HL-60 (cell line): ENCODE results near the gene TUBB8.
"Not testable (repeated sequence)": the region's sequence is repeated elsewhere in the genome, so short reads cannot be mapped to it uniquely, and the experiment has no call there.

Experiments used
- DNase-seq, 2 experiments: peaks; one replicate each; pipeline ENCODE4 v3.0.0-alpha.2; 2010 to 2020; ENCODE audit warnings: low read depth in 1 of 2, low spot score in 1 of 2
- H3K27ac ChIP-seq: fragments of 250-450 bp; sonication (Bioruptor Pico); replicated peaks from 2 replicates; pipeline ENCODE4 v1.5.1; 2020; ENCODE audit warnings: mild to moderate bottlenecking, moderate library complexity
- H3K27me3 ChIP-seq: fragments of 250-450 bp; sonication (Bioruptor Pico); 2 replicates; pipeline ENCODE4 v1.5.1; 2021; ENCODE audit warnings: mild to moderate bottlenecking, moderate library complexity; ENCODE audit not compliant: insufficient read depth, poor library complexity, severe bottlenecking
- H3K4me3 ChIP-seq: replicated peaks from 2 replicates; pipeline ENCODE4 v1.5.1; 2011; ENCODE audit warnings: mild to moderate bottlenecking, control low read depth, low read length; ENCODE audit not compliant: insufficient read depth
- CTCF ChIP-seq: IDR thresholded peaks from one replicate; pipeline ENCODE4 v1.5.1; 2011; ENCODE audit warnings: low read length, control low read depth, inconsistent platforms; ENCODE audit not compliant: insufficient read depth
- GABPA ChIP-seq: IDR thresholded peaks from 2 replicates; pipeline ENCODE4 v1.6.1; 2012; ENCODE audit warnings: low read depth
- POLR2AphosphoS5 ChIP-seq: IDR thresholded peaks from 2 replicates; pipeline ENCODE4 v1.6.1; 2012; ENCODE audit warnings: low read depth
- REST ChIP-seq: IDR thresholded peaks from 2 replicates; pipeline ENCODE4 v1.6.1; 2012; ENCODE audit warnings: low read depth; ENCODE audit not compliant: insufficient replicate concordance
- SPI1 ChIP-seq: IDR thresholded peaks from 2 replicates; pipeline ENCODE4 v1.6.1; 2012; ENCODE audit warnings: low read depth, mild to moderate bottlenecking, borderline replicate concordance

The TUBB8 gene

GRCh38 chr10:79532-80215, 30.6 kb upstream of the TUBB8 start:
- TF ChIP-seq POLR2AphosphoS5 (no peak), GABPA (no peak), CTCF (no peak), SPI1 (no peak), REST (no peak)
- DNase-seq, result no peak
- Histone ChIP-seq H3K27me3 (no peaks in the 10 kb centered on the region), H3K27ac (no peak overlapping the region), H3K4me3 (no peak overlapping the region)

GRCh38 chr10:78556-78955, 29.5 kb upstream of the TUBB8 start:
- H3K27me3 ChIP-seq, result no peaks in the 10 kb centered on the region
- no peak for TF ChIP-seq REST
- no peak for TF ChIP-seq CTCF
- no peak for TF ChIP-seq GABPA
- no peak for TF ChIP-seq POLR2AphosphoS5
- no peak for TF ChIP-seq SPI1
- no peak for DNase-seq
- H3K27ac ChIP-seq, result no peak overlapping the region
- H3K4me3 ChIP-seq, result no peak overlapping the region

- DNase-seq, H3K27ac ChIP-seq, H3K4me3 ChIP-seq, H3K27me3 ChIP-seq: not testable (repeated sequence)
Observed at GRCh38 chr10:74266-74621, 25.1 kb upstream of the TUBB8 start.

- H3K4me3 ChIP-seq, H3K27me3 ChIP-seq, DNase-seq, H3K27ac ChIP-seq: not testable (repeated sequence)
Observed at GRCh38 chr10:73543-74265, 24.6 kb upstream of the TUBB8 start.

- DNase-seq, H3K27me3 ChIP-seq, H3K4me3 ChIP-seq: not testable (repeated sequence)
Observed at GRCh38 chr10:68156-68555, 19.1 kb upstream of the TUBB8 start.

GRCh38 chr10:49926-50325, 830 bp upstream of the TUBB8 start:
- not testable (repeated sequence) for H3K27me3 ChIP-seq, H3K4me3 ChIP-seq, H3K27ac ChIP-seq, DNase-seq

More at GRCh38 chr10:68156-68555, 19.1 kb upstream of the TUBB8 start:
- H3K27ac ChIP-seq, result not testable (repeated sequence)

GRCh38 chr10:47864-48263, 1.2 kb downstream of the TUBB8 start:
- H3K27me3 ChIP-seq, H3K27ac ChIP-seq, H3K4me3 ChIP-seq, DNase-seq: not testable (repeated sequence)

GRCh38 chr10:13315-13635, 35.8 kb downstream of the TUBB8 start:
- DNase-seq, H3K4me3 ChIP-seq, H3K27ac ChIP-seq, H3K27me3 ChIP-seq: not testable (repeated sequence)
